Erythroblast (primary cell): ENCODE data around the gene PDIA2.

Experiments used
- GATA1 ChIP-seq: IDR thresholded peaks from 2 replicates; pipeline ENCODE4 v1.6.1; 2011; ENCODE audit warnings: low read depth, mild to moderate bottlenecking, control low read depth, low read length, moderate library complexity
- POLR2A ChIP-seq: IDR thresholded peaks from 2 replicates; pipeline ENCODE4 v1.6.1; 2011; ENCODE audit warnings: mild to moderate bottlenecking, low read length

GRCh38 chr16:291539-291938, 8.6 kb downstream of the PDIA2 start:
- TF ChIP-seq POLR2A (no peak), GATA1 (no peak)
